ENCODE measurements around the gene NCL.

NCL gene

GRCh38 chr2:231483398-231484329, 19.4 kb upstream of the NCL start:
- TF ChIP-seq, protein P1, sequence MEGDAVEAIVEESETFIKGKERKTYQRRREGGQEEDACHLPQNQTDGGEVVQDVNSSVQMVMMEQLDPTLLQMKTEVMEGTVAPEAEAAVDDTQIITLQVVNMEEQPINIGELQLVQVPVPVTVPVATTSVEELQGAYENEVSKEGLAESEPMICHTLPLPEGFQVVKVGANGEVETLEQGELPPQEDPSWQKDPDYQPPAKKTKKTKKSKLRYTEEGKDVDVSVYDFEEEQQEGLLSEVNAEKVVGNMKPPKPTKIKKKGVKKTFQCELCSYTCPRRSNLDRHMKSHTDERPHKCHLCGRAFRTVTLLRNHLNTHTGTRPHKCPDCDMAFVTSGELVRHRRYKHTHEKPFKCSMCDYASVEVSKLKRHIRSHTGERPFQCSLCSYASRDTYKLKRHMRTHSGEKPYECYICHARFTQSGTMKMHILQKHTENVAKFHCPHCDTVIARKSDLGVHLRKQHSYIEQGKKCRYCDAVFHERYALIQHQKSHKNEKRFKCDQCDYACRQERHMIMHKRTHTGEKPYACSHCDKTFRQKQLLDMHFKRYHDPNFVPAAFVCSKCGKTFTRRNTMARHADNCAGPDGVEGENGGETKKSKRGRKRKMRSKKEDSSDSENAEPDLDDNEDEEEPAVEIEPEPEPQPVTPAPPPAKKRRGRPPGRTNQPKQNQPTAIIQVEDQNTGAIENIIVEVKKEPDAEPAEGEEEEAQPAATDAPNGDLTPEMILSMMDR (IDR thresholded peaks at IDR 0.05; ENCODE audit: insufficient read depth, low read length, missing control alignments): no peak
- ChIA-PET CTCF (interaction anchor here (1.1 to 10.2 kb wide), 31 partner anchors 9 to 177 kb away, joined by 3 to 127 read pairs (median 6); partner anchors contain the start of genes NCL and NMUR1), POLR2A (interaction anchor here (0.7 to 3.4 kb wide), 3 partner anchors 18 to 28 kb away, joined by 3 to 22 read pairs (median 3); partner anchors contain the start of gene NCL)
- DNase-seq (ENCODE audit: low read depth, low spot score): no peak
- peak overlapping the region; percentile 41; the same call in 1 of the 2 replicates for H3K4me3 ChIP-seq (ENCODE audit: low read depth, low read length)

- no peak for DNase-seq (ENCODE audit: low read depth, low spot score)
- TF ChIP-seq, protein P1 (IDR thresholded peaks at IDR 0.05; ENCODE audit: insufficient read depth, low read length, missing control alignments): peak; percentile 95
- ChIA-PET CTCF (interaction anchor here (0.9 to 10.2 kb wide), 33 partner anchors 9 to 363 kb away, joined by 3 to 127 read pairs (median 6); partner anchors contain the start of genes NCL and NMUR1), POLR2A (interaction anchor here (0.7 to 3.4 kb wide), 3 partner anchors 17 to 29 kb away, joined by 3 to 22 read pairs (median 3); partner anchors contain the start of gene NCL)
- H3K4me3 ChIP-seq (ENCODE audit: low read depth, low read length): peak overlapping the region; percentile 41
Measured at GRCh38 chr2:231482806-231483391, 18.6 kb upstream of the NCL start.

DNA sequence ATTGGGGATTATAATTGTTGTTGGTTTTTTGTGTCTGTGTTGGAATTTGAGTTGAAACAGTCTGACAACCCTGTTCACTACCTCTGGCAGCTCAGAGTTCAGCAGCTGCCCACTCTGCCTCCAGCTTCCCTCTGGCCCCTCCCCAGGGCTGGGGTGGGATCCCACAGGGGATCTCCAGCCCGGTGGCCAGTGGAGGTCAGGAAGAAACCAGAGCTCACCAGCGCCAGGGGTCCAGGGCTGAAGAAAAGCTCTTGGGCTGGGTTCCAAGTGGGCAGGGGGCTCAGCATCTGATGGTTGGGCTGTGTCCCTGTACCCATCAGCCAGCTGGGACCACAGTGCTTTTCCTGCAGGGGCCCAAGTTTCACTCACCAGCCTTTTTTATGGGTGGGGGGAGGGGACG, 16.5 kb upstream of the NCL start:
- TF ChIP-seq, protein P1 (IDR thresholded peaks at IDR 0.05; ENCODE audit: insufficient read depth, low read length, missing control alignments): no peak
- no peak for DNase-seq (ENCODE audit: low read depth, low spot score)
- ChIA-PET POLR2A (interaction anchor here (3.4 kb wide), 1 partner anchor 17 kb away, joined by 22 read pairs; the partner anchor contains the start of gene NCL), CTCF (interaction anchor here (0.6 to 10.2 kb wide), 21 partner anchors 8 to 288 kb away, joined by 3 to 127 read pairs (median 4); partner anchors contain the start of genes NCL and NMUR1)
- H3K4me3 ChIP-seq (ENCODE audit: low read depth, low read length): no peak overlapping the region

GRCh38 chr2:231479455-231479854, 15.2 kb upstream of the NCL start:
- DNase-seq (ENCODE audit: low read depth, low spot score): no peak
- POLR2A ChIA-PET: no interaction called here
- CTCF ChIA-PET: interaction anchor here (0.7 to 10.2 kb wide), 6 partner anchors 13 to 134 kb away, joined by 3 to 127 read pairs (median 4); no protein-coding TSS in a partner anchor
- H3K4me3 ChIP-seq (ENCODE audit: low read depth, low read length): no peak overlapping the region
- TF ChIP-seq, protein P1 (IDR thresholded peaks at IDR 0.05; ENCODE audit: insufficient read depth, low read length, missing control alignments): no peak

GRCh38 chr2:231476920-231477319, 12.6 kb upstream of the NCL start:
- DNase-seq (ENCODE audit: low read depth, low spot score): no peak
- ChIA-PET CTCF (interaction anchor here (1.3 to 1.8 kb wide), 4 partner anchors 9 to 54 kb away, joined by 3 to 7 read pairs (median 4); partner anchors contain the start of gene NCL), POLR2A (no interaction called here)
- no peak overlapping the region for H3K4me3 ChIP-seq (ENCODE audit: low read depth, low read length)
- TF ChIP-seq, protein P1 (IDR thresholded peaks at IDR 0.05; ENCODE audit: insufficient read depth, low read length, missing control alignments): no peak

All from AG04449 (cell line).